ENCODE results near the gene FPGS.
"Not testable (repeated sequence)": the region's sequence is repeated elsewhere in the genome, so short reads cannot be mapped to it uniquely, and the experiment has no call there.

FPGS gene

DNA sequence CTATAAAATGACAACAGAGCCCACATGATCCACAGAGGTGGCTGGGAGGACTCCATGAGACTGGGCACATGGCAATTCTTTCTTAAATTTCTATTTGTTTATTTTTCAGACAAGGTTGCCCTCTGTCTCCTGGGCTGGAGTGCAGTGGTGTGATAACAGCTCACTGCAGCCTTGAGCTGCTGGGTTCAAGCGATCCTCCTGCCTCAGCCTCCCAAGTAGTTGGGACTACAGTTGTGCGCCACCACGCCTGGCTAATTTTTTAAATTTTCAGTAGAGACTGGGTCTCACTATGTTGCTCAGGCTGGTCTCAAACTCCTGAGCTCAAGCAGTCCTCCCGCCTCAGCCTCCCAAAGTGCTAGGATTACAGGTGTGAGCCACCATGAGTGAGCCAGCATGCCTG lies 42.9 kb downstream of the FPGS start:
- DNase-seq: not testable (repeated sequence)

DNA sequence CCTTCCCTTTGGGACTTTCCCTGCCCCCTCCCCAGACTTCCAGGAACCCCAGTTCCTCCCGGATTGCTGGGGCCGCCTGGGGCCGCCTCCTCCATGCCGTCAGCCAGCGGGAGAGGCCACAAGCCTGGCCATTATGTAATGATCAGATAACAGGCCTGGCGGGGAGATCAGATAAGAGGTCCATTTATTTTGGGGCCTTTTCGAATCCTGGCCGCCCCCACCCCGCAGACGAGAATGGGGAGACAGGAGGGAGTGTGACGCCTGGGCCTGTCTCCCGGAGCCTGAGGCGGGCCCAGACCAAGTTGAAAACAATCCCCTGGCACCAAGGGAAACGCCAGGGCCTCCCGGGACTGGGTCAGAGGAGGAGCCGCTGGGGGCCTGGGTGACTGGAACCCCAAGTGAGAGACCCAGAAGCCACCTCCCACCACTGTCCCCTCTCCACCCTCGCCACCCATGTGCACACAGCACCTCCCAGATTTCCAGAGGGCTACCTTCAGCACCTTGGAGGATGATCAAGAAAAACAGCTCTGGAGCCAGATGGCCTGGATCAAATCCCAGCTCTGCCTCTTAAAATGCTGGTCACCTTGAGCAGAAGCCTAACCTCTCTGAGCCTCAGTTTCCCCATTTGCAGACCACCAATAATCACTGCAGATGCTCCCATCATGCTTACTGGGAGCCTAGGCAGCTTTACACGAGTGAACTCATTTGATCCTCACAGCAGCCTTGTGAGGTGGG lies 43.9 kb downstream of the FPGS start:
- DNase-seq: no peak

DNA sequence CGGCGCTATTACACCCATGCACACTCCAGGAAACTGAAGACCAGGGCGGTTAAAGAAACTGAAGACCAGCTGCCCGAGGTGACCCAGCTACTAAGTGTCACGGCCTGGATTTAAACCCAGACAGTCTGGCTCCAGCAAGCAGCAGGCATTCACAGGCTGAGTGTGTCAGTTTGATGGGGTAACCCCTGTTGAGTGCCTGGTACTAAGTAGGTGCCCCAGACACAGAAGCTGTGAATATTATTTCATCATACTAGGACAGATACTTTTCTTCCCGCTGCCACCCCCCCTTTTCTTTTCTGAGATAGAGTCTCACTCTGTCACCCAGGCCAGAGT lies 44.5 kb downstream of the FPGS start:
- no peak for DNase-seq

DNA sequence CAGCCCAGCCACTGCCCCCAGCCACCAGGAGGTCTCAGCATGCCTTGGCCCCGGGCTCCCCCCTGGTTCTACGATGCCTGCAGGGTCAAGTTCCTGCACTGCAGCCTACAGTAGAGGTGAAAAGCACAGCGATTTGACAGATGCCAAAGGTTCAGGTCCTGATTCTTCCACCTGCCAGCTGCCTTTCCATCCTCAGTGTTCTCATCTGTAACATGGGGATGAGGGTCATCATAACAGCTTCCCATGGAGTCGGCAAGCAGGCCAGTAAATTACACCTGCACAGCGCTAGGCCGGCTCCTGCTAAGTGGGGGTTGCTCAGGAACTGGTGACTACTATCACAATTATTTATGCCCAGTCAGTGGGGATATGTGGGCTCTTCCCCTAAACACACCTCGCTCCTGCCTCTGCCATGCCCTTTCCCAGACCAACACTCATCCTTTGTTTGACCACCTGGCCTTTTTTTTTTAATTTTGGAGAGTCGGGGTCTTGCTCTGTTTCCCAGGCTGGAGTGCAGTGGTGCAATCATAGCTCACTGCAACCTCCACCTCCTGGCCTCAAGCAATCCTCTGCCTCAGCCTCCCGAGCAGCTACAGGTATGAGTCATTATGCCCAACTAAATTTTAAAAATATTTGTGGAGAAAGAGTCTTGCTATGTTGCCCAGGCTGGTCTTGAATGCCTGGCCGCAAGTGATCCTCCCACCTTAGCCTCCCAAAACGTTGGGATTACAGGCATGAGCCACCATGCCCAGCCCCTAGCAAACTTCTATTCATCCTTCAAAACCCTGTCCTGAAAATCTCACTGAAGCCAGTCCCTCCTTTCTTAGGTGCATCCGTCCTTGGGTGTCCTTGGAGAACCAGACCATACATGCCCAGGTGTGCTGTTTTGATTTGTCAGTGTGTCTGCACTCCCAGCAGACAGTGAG lies 45.4 kb downstream of the FPGS start:
- DNase-seq: no peak

DNA sequence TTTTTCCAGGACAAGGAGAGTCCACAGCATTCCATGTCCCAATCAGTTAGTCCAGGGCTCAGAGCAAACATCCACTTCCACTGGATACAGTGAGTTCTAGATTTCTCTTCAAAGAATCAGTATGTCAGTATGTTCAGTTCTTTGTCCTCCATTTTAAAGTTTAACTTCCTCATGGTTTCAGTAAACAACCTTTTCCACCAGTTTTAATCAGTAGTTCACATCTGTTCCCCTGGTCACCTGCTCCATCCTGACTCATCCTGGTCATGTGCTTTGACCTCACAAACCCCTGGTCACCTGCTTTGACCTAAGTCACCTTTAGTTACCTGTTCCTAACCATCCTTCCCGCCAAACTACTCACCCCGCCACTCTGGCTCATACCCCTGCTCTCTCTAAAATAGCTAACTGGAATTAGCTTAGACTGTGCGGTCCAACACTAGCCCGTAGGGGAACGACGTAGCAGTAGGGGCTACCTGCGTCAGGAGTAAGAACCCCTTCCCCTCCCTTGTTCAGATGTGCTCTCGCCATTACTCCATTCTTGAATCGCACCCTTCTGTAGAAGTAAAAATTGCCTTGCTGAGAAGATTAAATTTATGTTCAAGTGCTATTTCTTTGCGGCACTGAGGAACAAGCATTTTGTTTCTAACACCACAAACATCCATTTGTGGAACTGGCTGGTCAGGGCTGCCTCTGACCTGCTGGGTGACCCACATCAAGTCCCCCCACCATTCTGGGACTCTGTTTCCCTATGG lies 46.2 kb downstream of the FPGS start:
- no peak for DNase-seq

DNA sequence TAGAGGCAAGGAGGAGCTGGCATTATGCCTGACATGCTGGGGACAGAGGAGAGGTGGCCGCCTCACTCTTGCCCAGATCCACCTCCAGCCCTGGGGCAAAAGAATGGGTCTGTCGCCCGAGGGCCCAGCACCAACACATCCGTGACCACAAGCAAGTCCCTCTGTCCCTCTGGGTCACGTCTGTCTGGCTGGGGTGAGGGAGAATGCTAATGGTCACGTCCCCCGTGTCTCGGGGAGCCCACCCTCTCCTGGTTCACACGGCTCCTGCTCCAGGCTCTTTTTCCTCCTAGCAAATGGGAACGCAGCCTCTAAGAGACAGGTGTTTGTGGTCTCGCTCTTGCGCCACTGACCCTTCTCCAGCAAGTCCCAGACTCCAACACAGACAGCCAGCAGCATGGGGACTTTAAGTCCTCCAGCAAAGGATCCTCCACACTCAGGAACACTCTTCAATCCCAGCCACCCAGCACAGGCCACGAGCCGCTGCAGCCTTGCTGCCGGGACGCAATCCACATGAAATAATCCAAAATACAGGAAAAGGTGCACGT lies 47.7 kb downstream of the FPGS start:
- no peak for DNase-seq

DNA sequence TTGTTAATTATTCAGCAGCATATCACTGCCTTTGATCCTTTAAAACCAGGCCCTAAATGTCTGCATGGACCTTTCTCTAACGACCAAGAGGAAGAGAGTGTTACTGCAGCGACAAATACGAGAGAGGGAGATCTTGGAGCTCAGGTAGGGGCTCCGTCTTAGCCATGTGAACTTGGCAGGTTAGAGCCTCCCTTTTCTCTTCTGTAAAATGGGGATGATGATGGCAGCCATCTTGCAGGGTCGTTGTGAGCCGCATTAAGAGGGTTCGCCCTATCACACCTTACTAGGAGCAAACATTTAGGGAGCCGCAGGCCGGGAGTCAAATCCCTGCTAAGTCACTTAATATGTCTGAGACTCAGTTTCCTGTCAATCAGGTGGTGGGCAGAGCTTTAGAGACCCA lies 50.1 kb downstream of the FPGS start:
- no peak for DNase-seq

DNA sequence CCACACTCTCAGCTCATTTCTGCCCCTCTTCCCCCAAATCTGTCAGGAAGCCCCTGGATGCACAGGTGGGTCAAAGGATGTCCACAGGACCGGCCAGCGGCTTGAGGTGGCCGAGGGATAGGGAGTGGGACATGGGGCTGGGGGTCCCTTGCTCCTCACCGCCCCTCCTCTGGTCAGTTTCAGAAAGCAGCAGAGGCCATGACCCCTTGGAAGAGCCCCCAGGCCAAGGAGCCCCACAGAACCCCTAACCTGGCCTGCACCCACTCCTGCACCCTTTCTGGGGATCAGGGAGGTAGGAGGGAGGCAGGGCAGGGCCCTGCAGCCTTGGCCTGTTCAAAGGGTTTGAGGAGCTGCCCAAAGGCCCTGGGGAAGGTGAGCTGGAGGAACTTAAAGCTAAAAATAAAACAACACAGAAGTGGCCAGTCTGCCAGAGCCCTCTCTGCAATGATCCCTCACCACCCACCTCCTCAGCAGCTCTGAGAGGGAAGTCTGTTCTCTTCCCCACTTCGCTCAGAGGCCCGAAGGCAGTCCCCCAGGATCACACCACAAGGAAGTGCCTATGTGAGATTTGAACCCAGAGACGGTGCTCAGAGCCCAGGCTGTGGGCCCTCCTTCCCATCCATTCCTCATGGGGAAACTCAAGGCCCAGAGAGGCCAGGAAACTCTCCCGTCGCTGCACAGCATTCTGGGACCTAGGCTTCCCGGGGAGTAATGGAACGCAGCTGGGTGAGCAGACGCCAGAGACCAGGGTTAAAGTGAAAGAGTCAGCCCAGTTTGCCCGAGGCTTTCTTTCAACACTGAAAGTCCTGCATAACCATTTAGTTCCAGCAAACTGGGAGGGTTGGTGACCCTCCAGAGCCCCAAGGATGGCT lies 50.9 kb downstream of the FPGS start:
- DNase-seq: no peak

DNA sequence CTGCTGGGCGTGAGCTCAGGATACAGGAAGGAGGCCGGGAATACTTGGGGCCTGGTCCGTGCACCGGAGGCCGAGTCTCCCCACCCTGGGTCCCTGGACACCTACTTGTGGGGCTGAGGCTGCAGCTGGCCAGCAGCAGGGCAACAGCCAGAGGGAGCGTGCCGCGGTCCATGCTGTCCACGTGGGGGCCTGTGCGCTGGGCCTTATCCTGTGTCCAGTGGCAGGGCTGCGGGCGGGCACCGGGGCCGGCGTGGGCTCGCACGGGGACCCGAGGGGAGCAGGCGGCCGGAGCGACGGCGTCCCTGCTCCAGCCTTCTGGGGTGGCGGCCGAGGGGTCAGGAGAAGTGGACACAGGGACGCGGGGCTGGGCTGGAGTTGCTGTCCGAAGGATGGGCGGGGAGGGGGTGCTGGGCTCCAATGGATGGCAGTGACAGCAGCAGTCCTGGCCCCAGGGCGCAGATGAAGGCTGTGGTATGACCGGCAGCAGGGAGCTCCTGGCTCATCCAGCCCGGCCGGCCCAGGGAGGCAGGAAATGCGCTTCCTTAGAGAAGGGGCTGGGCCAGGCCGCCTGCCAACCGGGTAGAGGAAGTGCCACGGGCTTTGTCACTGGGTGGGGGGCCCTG lies 51.6 kb downstream of the FPGS start, which contains the start of gene ENG:
ENG (minus strand) TSS at position 475 of the 623 bp plus-strand sequence; CDS start at position 172, 303 bp downstream.
- DNase-seq: no peak

DNA sequence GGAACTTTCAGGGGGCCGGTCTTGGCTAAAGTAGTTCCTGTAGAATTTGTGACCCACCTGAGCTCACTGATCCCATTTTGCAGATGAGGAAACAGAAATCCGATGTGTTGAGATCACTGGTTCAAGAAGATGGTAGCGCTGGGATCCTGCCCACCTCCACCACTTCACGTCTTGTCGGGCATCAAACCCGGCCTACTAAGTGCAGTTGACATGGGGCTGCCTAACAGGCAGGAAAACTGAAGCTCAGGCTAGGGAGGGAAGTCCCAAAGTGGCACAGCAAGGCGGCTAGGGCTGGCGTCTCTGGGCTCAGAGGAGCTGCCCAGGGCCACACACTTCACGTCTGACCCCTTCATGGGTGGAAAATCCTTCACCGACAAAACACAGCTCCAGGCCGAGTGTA lies 52.3 kb downstream of the FPGS start:
- no peak for DNase-seq

DNA sequence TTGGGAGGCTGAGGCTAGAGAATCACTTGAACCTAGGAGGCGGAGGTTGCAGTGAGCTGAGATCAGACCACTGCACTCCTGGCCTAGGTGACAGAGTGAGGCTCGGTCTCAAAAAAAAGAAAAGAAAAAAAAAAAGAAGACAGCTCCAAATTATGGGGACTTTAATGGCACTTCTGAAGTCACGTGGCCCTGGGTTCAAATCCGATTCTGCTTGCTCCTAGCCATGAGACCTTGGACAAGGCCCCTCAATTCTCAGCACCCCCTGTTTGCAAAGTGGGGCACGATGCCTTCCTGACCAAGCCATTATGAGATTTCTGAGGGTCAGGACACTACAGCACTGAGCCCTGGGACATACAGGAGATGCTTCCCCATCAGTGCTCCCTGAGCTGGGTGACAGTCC lies 52.8 kb downstream of the FPGS start:
- no peak for DNase-seq

DNA sequence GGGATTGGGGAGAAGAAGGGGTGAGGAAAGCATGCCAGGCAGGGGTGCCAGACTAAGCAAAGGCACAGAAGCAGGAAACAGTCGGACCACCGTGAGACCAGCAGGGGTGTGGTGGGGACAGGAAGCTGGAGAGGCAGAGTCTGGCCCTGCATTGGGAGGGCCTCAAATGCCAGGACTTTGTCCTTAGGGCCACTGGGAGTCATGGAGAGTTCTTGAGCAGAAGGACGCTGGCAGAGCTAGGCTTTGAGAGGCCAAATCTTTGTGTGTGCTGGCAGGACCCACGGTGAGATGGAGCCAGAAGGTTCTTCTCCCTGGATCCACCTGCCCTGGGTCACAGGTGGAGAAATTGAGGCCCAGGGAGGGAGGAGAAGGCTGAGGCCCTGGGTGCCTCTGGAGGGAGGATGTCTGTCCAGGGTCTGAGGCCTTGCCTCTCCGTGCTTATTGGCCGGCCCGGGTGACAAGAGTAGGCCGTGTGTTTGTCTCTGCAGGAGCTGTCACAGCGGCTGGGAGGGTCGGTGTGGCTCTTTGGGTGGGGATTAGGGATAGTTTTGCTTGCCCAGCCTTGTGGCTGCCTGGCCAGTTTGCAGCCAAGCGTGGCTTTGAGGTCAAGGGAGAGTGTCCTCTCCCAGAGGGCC lies 53.5 kb downstream of the FPGS start:
- DNase-seq: no peak

DNA sequence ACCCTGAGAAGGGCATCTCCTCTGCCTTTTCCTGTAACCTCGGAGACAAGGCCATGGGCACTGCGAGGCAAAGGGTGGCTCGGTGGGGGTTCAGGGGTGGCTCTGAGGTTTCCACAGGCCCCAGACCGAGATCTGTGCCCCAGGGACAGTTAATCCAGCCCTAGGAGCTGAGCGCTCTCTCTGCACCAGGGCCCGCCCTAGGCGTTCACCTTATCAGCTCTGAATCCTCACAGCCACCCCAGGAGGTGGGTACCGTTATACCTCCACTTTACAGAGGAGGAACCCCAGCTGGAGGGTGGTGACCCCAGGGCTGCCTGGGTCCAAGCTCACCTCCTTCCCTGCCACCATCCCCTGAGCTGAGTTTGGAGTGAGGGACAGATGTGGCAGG lies 54.0 kb downstream of the FPGS start:
- DNase-seq: no peak

DNA sequence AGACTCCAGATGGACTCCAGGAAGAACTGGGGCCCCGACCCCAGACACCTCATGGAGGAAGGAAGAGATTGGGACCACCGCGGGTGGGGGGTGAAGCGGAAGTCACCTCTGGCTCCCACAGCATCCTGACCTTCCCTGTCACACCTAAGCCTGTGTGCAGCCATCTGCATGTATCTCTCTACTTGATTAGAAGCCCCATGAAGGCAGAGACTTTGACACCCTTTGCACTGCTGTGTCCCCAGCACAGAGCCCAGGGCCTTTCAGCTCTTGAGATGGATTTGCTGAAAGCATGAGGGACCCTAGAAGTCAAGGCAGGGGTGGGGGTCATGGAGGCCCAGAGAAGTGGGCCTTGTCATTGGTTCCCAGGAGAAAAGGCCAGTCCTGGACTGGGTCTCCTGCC lies 54.6 kb downstream of the FPGS start:
- no peak for DNase-seq

DNA sequence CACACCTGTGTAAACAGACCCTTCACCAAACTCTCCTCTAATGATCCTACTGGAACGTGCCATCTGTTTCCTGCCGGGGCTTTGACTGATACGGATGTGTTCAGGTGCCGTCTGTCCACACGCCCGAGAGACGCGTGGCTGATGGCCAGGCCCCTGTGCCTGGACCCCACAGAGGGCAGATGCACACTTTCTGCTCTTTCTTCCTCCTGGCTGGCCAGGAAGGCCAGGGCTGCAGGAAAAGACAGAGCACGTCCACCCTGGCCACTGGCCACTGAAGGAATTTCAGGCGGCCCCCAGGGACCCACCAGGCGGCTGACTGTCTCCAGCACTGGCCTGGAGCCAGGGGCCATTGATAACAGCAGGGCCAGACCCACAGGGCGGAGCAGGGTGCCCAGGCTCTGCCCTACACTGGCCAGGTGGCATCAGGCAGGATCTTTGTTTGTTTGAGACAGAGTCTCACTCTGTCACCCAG lies 55.4 kb downstream of the FPGS start:
- DNase-seq: no peak

DNA sequence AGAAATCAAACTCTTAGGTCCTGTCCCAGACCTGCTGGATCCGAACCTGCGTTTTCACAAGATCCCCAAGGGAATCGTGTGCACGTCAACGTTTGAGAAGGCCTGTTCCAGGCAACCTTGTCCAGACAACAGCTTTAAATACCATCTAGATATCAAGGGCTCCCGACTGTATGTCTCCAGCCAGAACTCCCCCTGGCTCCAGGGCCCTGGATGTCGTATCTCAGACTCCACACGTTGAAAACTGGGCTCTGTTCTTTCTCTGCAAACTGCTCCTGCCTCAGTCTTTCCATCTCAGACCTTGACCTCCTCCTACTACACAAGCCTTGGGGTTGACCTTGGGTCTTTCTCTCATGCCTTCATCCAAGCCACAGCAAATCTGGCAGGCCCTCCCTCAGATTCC lies 57.6 kb downstream of the FPGS start:
- no peak for DNase-seq

DNA sequence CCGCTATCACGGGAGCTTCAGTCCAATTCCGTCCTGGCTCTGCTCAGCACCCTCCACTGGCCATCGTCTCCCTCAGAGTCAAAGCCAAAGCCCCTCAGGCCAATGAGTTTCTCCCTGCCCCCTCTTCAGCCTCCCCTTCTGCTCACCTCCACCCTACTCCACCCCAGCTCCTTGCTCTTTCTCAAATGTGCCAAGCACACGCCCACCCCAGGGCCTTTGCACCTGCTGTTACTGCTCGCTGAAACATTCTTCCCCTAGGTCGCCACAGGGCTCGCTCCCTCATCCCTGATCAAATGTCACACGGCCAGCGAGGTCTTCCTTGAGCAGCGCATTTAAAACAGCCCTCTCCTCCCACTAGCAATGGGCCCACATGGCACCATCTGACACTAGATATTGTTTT lies 58.1 kb downstream of the FPGS start:
- no peak for DNase-seq

DNA sequence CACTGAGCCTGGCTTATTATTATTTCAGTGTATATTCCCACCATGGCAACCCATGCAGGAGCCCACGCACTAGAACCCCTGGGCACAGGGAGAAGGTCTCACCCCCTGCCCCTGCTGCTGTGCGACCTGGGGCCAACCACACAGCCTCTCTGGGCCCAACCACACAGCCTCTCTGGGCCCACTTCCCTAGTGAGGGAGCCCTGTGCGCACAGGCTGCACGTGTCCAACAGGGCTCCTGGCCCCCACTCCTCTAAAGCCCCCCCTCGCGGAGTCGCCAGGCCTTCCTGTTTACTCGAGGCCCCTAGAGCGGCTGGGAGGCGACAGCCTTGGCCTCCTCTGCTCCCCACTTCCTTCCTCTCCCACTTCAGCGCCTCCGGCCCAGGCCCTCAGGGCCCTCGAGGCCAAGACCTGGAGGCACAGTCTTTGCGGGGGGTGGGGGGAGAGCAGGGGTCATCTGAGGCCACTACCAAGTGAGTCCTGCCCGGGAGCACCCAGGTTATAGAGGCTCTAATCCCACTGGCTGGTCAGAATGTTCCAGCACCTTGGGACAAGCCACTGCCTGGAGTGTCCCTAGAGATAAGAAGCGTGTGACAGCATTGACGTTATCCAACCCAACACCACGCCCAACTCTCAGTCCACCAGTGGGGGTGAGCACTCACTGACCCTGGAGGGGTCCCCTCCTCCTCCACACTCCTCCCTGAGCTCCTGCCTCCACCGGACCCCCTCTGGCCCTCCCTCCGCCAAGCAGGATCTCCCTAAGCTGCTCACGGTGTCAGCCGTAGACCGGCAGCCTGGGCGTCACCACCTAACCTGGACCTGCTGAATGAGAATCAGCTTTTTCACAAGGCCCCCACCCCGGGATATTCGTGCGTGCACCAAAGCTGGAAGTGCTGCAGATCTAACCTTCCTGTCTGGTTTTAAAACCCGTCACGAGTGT lies 59.7 kb downstream of the FPGS start:
- DNase-seq: no peak

DNA sequence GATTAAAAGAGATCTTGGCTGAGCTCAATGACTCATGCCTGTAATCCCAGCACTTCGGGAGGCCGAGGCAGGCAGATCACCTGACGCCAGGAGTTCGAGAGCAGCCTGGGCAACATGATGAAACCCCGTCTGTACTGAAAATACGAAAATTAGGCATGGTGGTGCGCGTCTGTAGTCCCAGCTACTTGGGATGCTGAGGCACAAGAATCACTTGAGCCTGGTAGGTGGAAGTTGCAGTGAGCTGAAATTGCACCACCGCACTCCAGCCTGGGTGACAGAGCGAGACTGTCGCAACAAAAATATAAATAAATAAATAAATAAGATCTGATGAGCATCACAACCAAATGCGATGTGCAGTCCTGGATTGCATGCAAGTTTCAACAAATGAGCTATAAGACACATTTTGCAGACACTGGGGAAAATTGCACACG lies 60.5 kb downstream of the FPGS start:
- DNase-seq: no peak
